ENCODE results near the gene KLRC3.
"Not testable (repeated sequence)": the region's sequence is repeated elsewhere in the genome, so short reads cannot be mapped to it uniquely, and the experiment has no call there.

Gene KLRC3

GRCh38 chr12:10420334-10420733, at the start of gene KLRC3:
Gene KLRC3, minus strand, starts transcription at chr12:10420595. Its CDS starts 45 bp downstream, at chr12:10420550.
- DNase-seq: not testable (repeated sequence)

GRCh38 chr12:10469701-10470100, 49.3 kb upstream of the KLRC3 start:
- DNase-seq: no peak

- DNase-seq: no peak
These were observed 45.9 kb upstream of the KLRC3 start for GRCh38 chr12:10466311-10466710.

- DNase-seq: no peak
These were observed 37.4 kb upstream of the KLRC3 start for GRCh38 chr12:10457760-10458159.

- no peak for DNase-seq
These were observed 36.5 kb upstream of the KLRC3 start for GRCh38 chr12:10456856-10457255.

- no peak for DNase-seq
These were observed 35.4 kb upstream of the KLRC3 start for GRCh38 chr12:10455766-10456165.

- no peak for DNase-seq
These were observed 34.1 kb upstream of the KLRC3 start for GRCh38 chr12:10454531-10454930.

- DNase-seq: no peak
These were observed 32.8 kb upstream of the KLRC3 start, which contains the start of gene KLRC1 for GRCh38 chr12:10453156-10453555. Gene KLRC1, minus strand, starts transcription at chr12:10453377. Its CDS starts 2,221 bp downstream, at chr12:10451156.

- DNase-seq: no peak
These were observed 27.8 kb upstream of the KLRC3 start for GRCh38 chr12:10448236-10448635.

- not testable (repeated sequence) for DNase-seq
These were observed 25.7 kb upstream of the KLRC3 start for GRCh38 chr12:10446052-10446451.

GRCh38 chr12:10441144-10441543, 20.7 kb upstream of the KLRC3 start:
- DNase-seq: not testable (repeated sequence)

- DNase-seq: not testable (repeated sequence)
These were observed 19.3 kb upstream of the KLRC3 start for GRCh38 chr12:10439608-10440274.

- DNase-seq: not testable (repeated sequence)
These were observed 17.2 kb upstream of the KLRC3 start for GRCh38 chr12:10437601-10438000.

GRCh38 chr12:10435816-10436215, 15.4 kb upstream of the KLRC3 start, which contains the start of gene KLRC2:
Gene KLRC2, minus strand, starts transcription at chr12:10436010. Its CDS starts 24 bp downstream, at chr12:10435986.
- not testable (repeated sequence) for DNase-seq

- DNase-seq: not testable (repeated sequence)
These were observed 10.2 kb upstream of the KLRC3 start for GRCh38 chr12:10430623-10431022.

- DNase-seq: not testable (repeated sequence)
These were observed 5.5 kb upstream of the KLRC3 start for GRCh38 chr12:10425938-10426337.

- DNase-seq: not testable (repeated sequence)
These were observed 4.0 kb upstream of the KLRC3 start for GRCh38 chr12:10424260-10424899.

- DNase-seq: not testable (repeated sequence)
These were observed 1.8 kb upstream of the KLRC3 start for GRCh38 chr12:10422159-10422558.

GRCh38 chr12:10409392-10409791, 11.0 kb downstream of the KLRC3 start, which contains the start of gene KLRC4:
Gene KLRC4, minus strand, starts transcription at chr12:10409757. Its CDS starts 182 bp downstream, at chr12:10409575.
- no peak for DNase-seq

GRCh38 chr12:10408842-10409241, 11.6 kb downstream of the KLRC3 start:
- DNase-seq: no peak

GRCh38 chr12:10406725-10407124, 13.7 kb downstream of the KLRC3 start:
- DNase-seq: no peak

- DNase-seq: no peak
These were observed 15.1 kb downstream of the KLRC3 start for GRCh38 chr12:10405294-10405693.

- DNase-seq: no peak
These were observed 15.6 kb downstream of the KLRC3 start for GRCh38 chr12:10404798-10405197.

- DNase-seq: no peak
These were observed 19.6 kb downstream of the KLRC3 start for GRCh38 chr12:10400829-10401228.

Data from right forelimb (tissue), 1 donor.